SH-SY5Y (cell line): ENCODE data around the gene HLA-DQB1.

Source experiments
- GATA2 ChIP-seq: IDR thresholded peaks from 2 replicates; pipeline ENCODE4 v1.6.1; 2011; ENCODE audit warnings: mild to moderate bottlenecking, low read depth, low read length
- GATA3 ChIP-seq: IDR thresholded peaks from 2 replicates; pipeline ENCODE4 v1.6.1; 2011; ENCODE audit warnings: low read depth, mild to moderate bottlenecking, low read length, moderate library complexity

HLA-DQB1 gene

DNA sequence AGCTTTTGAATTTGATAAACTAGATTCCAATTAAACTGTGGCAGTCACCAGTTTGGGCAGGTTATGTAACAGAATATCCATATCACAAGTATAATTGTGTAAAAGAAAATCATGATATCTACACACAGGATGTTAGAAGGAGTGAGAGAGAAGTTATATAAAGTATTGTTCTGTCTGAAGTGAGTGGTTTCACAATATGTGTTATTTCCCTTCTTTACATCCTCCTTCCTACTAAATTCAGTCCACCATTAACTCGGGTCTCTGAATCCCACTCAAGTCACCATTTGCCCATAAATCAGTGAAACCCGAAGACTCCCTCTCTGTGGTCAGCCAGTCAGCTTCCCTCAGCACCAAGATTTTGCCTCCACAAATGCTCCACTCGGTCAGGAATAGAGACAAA is 796 bp downstream of the HLA-DQB1 start:
- TF ChIP-seq GATA2 (no peak), GATA3 (no peak)

DNA sequence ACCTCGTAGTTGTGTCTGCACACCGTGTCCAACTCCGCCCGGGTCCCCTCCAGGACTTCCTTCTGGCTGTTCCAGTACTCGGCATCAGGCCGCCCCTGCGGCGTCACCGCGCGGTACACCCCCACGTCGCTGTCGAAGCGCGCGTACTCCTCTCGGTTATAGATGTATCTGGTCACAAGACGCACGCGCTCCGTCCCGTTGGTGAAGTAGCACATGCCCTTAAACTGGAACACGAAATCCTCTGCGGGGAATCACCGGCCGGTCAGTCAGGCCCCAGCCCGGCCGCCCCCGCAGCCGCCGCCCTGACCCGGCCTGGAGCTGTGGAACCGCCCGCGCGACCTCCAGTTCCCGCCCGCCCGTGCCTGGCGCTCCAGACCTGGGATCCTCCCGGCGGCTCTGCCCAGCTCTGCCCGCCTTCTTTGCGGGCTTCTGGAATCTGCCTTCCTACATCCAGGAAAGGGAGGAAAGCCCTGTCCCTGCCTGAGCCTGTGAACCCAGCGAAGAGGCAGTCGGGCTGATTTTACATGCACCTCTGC is 1.6 kb downstream of the HLA-DQB1 start:
- TF ChIP-seq GATA2 (no peak), GATA3 (no peak)

DNA sequence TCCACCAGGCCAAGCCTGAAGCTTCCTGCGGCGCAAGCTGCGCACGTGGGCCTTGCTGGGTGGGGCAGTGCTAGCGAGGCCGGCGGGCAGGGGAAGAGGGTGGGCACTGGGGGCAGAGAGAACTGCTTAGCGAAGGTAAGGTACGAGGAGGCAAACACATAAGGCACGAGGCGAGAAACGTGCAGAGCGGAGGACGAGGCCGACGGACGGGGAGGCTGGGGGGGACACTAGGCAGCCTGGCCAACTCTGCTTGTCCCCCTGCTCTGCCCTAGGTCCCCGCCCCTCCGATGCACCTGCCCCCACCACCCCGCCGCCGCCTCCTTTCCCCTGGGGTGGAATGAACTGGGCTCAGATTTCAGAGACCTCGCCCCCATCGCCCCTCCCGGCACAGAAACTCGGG is 2.1 kb downstream of the HLA-DQB1 start:
- TF ChIP-seq GATA3 (no peak), GATA2 (no peak)

DNA sequence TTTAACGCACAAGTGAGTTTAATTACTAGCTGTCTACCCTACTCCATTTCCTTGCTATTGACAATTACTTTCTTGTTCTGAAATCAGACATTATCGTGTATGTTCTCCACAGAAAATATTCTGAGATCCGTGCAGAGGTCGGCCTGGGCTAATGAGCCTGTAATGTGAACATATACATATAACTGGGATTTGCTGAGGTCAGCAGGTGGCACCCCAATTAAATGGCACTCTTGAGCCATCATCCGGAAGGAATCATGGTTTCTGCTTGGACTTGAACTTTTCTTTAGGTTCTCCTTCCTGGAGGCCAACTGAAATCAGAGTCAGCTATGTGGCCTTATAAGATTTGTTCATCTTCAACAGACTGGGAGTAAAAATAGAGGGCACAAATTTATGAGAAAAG is 3.6 kb downstream of the HLA-DQB1 start:
- no peak for TF ChIP-seq GATA3
- no peak for TF ChIP-seq GATA2

DNA sequence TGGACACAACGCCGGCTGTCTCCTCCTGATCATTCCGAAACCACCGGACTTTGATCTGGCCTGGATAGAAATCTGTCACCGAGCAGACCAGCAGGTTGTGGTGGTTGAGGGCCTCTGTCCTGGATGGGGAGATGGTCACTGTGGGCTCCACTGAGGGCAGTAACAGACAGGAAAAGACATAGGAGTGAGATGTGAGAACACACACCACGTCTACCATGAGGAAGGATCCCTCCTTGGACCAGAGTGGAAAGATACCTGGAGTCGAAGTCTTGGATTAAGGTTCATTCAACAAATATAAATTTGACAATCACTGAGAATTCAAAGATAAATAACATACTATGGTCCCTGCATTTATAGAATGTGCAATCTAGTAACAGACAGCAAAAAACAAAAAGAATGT is 4.4 kb downstream of the HLA-DQB1 start:
- TF ChIP-seq GATA3 (no peak), GATA2 (no peak)

DNA sequence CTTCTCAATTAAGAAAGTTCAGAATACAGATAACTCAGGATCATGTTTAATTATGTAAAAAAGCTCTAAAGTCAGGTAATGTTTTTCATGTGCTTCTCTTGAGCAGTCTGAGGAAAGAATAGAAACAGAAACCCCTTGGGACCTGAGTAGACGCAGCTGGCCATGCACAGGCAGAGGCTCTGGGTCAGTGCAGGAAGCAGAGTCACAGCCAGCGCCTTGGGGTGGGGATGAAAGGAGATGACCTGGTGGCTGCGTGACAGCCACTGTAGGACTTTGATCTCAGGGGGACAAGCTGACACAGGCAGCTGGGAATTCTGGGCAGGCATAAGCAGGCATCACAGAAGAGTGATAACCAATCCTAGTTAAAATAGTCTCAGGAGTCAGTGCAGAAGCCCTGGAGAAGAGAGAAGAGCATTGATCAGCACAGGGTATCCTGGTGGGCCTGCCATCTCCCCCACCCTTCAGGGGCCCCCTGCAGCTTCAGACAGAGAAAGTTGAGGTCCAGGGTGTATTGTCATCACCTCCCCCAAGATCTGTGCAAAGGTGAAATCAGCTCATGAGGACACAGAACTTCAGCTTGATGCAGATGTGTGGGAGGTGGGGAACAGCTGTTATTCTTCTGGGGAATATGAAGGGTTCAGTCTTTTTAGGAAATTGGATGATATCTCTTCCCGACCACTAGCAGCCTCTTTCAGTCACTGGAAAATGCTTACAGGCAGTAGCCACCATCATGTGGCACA is 6.4 kb downstream of the HLA-DQB1 start:
- TF ChIP-seq GATA2 (no peak), GATA3 (no peak)

DNA sequence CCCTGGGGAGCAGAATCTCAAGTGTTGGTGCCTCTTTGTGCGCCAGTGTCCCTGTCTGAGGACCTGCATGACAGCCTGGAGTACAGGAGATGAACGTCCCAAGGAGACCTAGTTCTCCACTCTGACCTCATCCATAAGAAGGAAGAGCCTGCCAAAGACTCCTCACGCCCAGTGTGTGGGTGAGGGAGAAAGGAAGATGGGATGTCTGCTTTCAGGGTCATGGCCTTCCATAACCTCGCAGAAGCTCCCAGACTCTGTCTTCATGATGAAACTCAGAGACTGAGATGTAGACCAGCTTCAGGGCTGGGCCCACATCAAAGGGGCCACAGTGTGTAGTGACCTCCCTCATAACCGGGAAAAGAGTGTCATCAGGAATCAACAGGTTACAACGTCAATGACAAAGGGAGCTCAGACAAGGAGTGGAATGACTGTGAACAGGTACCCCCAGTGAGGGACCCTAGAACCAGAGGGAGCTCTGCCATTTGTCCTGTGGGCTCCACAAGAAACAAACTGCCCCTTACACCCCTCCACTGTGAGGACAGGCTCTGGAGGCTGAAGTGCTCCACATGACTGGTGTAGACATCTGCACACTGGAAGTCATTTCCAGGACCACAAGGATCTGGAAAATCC is 8.1 kb downstream of the HLA-DQB1 start:
- TF ChIP-seq GATA3: no peak
- TF ChIP-seq GATA2: no peak

DNA sequence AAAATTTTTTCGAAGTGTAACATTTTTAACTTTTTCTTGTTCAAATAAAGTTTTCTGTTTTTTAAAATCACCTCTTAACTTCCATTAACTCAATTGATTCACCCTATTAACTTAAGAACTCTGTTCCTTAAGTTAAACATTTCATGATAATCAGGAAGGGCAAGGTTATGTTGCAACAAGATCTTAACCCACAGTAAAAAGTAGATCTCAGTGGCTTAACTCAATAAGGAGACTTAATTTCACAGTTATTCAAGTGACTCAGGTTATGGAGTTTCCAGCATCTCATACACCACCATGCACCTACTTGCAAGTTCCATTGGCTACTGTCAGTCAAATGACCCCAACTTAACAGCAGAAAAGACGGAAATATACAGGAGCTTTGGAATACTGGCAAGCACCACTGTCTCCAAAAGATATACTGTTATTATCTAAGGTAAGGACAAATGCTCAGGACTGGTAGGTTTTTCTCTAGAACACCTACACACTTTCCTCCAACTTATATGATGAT is 11.2 kb downstream of the HLA-DQB1 start:
- TF ChIP-seq GATA3 (no peak), GATA2 (no peak)

DNA sequence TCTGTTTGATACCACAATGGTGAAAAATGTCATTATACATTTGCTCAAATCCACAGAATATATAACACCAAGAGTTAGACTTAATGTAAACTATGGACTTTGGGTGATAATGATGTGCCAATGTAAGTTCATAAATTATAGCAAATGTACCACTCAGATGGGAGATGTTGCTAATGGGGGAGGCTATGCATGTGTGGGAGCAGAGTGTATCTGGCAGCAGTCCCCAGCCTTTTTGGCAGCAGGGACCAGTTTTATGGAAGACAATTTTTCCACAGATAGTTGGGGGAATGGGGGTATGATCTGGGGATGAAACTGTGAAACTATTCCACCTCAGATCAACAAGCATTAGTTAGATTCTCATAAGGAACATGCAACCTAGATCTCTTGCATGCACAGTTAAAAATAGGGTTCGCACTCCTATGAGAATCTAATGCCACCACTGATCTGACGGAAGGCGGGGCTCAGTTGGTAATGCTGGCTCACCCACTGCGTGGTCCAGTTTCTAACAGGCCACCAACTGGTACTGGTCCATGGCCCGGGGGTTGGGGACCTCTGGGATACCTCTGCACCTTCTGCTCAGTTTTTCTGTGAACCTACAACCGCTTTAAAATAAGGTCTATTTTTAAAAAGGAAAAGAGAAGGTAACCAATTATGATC is 21.3 kb downstream of the HLA-DQB1 start:
- TF ChIP-seq GATA3 (no peak), GATA2 (no peak)

DNA sequence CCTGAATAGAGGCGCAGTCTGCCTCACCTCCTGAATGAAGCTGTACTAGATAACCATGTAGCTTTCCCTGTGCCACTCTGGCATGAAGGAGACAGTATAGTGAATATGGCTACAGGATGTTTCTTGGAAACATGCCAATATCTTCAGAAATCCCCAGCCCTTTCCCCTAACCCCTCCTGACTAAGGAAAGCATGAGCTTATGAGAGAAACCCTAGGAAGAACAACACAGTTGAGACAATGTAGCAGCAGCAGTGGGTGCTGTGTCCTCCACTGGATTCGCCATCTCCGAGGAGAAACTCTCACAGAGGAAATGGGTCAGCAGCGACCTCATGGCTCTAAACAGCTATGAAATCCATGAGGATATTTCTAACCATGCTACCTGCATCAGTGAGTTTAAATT is 22.6 kb downstream of the HLA-DQB1 start:
- no peak for TF ChIP-seq GATA2
- TF ChIP-seq GATA3: no peak

DNA sequence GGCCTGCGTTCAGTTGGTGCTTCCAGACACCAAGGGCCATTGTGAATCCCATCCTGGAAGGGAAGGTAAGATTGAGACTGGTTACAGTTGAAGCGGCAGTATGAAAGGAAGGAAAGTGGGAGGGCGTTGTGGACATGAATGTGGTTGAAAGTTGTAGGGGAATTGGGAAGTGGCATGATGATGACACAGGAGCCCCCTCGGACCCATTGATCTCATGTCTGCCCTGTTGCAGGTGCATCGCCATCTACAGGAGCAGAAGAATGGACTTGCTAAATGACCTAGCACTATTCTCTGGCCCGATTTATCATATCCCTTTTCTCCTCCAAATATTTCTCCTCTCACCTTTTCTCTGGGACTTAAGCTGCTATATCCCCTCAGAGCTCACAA is 23.7 kb downstream of the HLA-DQB1 start:
- TF ChIP-seq GATA2 (no peak), GATA3 (no peak)

DNA sequence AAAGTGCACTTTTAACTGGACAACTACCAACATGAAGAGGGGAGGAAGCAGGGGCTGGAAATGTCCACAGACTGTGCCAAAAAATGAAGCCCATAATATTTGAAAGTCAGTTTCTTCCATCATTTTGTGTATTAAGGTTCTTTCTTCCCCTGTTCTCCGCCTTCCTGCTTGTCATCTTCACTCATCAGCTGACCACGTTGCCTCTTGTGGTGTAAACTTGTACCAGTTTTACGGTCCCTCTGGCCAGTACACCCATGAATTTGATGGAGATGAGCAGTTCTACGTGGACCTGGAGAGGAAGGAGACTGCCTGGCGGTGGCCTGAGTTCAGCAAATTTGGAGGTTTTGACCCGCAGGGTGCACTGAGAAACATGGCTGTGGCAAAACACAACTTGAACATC is 25.3 kb downstream of the HLA-DQB1 start:
- TF ChIP-seq GATA3: no peak
- TF ChIP-seq GATA2: no peak

DNA sequence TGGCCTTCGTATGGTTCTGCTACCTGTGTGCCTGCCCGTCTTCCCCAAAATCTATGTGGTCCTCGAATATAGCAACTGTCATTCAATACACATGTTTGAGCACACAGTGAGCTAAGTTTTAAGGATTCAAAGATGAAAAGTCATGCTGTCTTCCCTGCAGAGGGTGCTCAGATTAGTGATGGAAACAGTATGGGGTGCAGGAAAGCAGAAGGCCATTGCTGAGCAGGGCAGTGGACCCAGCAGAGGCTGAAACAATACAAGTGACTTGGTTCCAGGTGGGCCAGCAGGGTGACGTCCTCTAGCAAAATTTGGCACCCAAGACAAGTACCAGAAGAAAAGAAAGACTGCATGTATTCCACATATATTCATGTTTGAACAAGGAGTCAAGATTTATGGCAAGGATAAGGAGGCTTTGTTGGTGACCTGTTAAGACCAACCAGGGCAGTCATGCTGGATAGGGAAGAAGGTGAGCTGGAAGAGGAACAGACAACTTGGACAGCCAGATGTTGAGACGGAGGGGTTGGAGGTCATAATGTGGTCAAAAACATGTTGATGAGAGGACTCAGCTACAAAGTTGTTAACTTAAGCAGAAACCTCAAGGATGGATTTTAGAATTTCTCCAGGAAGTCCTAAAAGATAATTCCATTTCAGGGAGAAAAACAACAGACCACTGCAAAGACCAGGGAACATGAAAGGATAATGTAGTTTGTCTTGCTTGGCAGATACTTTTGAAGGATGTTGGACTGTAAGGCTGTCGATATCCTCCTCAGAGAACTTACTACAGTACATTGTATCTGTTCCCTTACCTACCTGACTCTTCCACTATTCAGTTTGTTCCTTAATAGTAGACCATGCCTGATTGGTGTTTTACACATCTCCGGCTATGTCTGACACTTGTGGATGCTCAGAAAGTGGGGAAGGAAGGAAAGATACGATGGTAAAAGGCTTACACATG is 26.7 kb downstream of the HLA-DQB1 start:
- TF ChIP-seq GATA2 (no peak), GATA3 (no peak)
